HG02588 (cell line): Measurements from ENCODE around the gene DUSP15.
"Not testable (repeated sequence)": the region's sequence is repeated elsewhere in the genome, so short reads cannot be mapped to it uniquely, and the experiment has no call there.

Source experiments
- ATAC-seq: cut with Tn5 transposase; IDR thresholded peaks from one replicate; pipeline ENCODE4 v1.9.1; 2021; ENCODE audit warnings: mild to moderate bottlenecking, moderate library complexity; ENCODE audit not compliant: unreplicated experiment

The DUSP15 gene

GRCh38 chr20:31840906-31841816 is 29.2 kb downstream of the DUSP15 start:
- no peak for ATAC-seq

- ATAC-seq, result no peak
Observed at GRCh38 chr20:31839782-31840487, 30.4 kb downstream of the DUSP15 start.

DNA sequence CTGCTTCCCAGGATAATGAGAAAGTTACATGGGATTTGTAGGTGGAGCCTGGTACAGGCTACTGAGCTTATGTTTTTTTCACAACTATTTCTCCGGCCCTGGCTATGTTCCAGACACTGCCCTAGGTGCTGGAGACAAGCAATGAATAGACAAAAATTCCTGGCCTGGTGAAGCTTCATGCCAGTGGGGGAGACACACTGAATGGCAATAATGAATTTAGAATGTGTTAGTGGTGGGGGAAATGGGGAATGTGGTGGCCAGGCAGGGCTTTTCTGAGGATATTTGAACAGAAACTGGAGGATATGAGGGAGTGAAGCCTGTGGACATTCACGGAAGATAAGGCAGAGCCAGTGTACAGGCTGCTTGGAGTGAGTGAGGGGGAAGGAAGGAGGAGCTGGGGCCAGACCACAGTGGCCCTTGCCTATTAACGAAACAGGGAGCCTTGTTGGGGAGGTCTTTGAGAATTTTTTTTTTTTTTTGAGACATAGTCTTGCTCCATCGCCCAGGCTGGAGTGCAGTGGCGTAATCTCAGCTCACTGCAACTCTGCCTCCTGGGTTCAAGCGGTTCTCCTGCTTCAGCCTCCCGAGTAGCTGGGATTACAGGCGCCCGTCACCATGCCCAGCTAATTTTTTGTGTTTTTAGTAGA is 31.6 kb downstream of the DUSP15 start:
- ATAC-seq, result no peak

- no peak for ATAC-seq
Observed at GRCh38 chr20:31837896-31838397, 32.4 kb downstream of the DUSP15 start.

GRCh38 chr20:31836853-31837608 is 33.3 kb downstream of the DUSP15 start:
- ATAC-seq, result no peak

GRCh38 chr20:31835977-31836852 is 34.1 kb downstream of the DUSP15 start:
- ATAC-seq, result no peak

GRCh38 chr20:31835554-31835953 is 34.8 kb downstream of the DUSP15 start:
- ATAC-seq, result no peak

GRCh38 chr20:31833931-31834521 is 36.3 kb downstream of the DUSP15 start:
- ATAC-seq, result no peak

- no peak for ATAC-seq
Observed at GRCh38 chr20:31833130-31833930, 37.0 kb downstream of the DUSP15 start.

GRCh38 chr20:31831771-31832306 is 38.5 kb downstream of the DUSP15 start:
- ATAC-seq, result no peak

- ATAC-seq, result no peak
Observed at GRCh38 chr20:31831211-31831610, 39.1 kb downstream of the DUSP15 start.

DNA sequence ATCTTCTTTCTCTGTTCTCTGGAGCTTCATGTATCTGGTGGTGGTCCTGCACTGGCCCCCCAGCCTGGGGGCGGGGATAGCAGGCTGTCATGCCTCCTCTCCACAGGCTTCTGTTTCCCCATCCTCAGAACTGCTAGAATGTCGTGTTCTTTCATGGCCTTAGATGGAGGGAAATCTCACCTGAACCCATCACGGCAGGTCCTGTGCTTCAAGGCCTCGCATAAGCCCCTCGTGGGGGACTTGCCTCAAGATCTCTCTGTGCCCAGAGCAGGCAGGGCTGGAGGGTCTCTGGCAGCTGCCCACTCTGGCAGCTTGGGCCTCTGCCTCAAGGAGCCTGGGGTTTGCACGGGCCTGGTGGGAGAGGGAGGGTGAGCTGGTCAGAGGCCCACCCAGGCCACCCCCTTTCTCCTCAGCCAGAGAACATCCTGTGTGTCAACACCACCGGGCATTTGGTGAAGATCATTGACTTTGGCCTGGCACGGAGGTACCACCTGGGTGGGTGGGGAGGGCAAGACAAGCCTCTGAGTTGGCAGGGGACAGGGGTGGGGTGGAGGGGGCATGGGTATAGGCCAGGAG is 39.8 kb downstream of the DUSP15 start:
- no peak for ATAC-seq

DNA sequence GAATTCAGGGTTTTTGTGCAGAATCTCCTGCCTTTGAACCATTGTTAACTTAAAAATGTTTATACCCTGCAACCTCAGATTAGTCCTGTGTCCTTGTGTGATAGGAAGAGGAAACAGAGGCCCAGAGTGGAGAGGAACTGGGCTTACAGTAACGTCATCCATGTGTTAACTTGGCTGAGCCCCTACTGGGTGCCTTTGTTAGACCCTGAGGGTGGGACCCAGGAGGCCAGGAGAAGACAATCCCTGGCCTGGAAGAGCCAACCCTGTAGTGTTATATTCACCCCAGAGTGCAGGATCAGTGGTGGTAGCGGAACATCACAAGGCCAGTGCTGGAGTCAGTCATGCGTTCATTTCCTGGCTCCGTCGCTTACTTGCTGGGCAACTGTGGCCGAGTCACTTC is 40.6 kb downstream of the DUSP15 start:
- ATAC-seq, result no peak

DNA sequence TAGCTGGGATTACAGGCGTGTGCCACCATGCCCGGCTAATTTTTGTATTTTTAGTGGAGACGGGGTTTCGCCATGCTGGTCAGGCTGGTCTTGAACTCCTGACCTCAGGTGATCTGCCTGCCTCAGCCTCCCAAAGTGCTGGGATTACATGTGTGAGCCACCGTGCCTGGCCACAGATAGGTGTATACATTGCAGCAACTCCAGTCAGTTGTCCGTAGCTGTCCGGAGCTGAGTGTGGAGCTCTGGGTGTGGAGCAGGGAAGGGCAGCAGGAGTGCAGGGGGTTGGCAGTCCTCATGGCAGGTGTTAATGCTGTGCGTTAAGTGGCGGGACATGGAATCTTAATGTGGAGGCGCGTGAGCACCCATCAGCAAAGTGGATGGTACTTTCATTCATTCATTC is 42.3 kb downstream of the DUSP15 start:
- not testable (repeated sequence) for ATAC-seq

DNA sequence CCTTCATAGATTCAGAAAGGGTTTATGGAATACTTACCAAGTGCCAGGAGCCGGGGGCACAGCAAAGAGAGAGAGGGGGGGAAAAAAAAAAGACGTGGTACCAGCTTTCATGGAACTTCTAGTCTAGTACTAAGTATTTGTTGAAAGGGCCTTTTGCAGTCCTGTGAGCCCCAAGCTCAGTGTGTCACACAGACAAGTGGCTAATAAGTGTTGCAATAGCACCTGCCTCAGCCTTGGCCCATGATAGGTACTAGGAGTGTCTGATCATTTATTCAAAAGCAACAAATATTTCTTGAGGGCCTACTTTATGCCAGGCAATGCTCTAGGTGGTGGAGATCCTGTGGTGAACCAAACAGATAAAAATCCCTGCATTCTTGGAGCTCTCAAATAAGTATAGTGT is 43.3 kb downstream of the DUSP15 start:
- ATAC-seq, result no peak

DNA sequence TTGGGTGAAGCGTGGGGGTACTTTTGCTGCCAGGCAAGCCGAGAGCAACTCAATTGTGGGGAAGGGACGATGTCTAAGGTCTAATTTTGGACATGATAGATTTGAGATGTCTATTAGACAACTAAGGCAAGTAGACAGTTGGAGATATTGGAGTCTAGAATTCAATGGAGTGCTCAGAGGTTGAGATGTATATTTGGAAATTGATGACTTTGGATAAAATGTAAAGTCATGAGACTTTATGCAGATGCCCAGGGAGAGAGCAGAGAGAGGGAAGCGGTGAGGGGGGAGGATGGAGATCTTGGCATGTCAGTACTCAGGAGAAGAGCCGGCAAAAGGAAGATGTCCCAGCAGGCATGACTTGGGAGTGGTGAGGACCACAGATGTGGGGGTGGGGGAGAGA is 44.3 kb downstream of the DUSP15 start:
- ATAC-seq, result no peak

GRCh38 chr20:31824554-31825313 is 45.6 kb downstream of the DUSP15 start:
- ATAC-seq, result no peak
